Measurements from ENCODE around the gene IFITM10.

The IFITM10 gene

DNA sequence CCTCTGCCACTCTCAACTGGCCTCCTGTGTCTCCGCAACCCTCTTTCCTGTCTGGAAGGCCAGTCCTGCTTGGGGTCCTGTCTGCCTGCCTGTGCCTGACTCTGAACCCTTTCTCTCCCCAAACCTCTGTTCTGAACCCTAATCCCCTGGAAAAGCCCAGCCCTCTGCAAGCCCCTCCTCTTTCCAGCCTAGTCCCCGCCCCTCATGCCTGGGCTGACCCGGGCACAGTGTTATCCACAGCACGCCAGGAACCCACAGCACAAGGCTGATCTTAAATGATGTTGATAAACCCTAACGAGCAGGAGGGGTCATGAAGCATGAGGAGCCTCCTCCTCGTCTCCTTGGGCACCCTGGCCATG lies at the start of gene IFITM10:
IFITM10 (minus strand) TSS at position 115 of the 359 bp plus-strand sequence. CDS start 153 bp downstream, outside the sequence.
- DNase-seq (ENCODE audit: low read depth, low spot score) = no peak

DNA sequence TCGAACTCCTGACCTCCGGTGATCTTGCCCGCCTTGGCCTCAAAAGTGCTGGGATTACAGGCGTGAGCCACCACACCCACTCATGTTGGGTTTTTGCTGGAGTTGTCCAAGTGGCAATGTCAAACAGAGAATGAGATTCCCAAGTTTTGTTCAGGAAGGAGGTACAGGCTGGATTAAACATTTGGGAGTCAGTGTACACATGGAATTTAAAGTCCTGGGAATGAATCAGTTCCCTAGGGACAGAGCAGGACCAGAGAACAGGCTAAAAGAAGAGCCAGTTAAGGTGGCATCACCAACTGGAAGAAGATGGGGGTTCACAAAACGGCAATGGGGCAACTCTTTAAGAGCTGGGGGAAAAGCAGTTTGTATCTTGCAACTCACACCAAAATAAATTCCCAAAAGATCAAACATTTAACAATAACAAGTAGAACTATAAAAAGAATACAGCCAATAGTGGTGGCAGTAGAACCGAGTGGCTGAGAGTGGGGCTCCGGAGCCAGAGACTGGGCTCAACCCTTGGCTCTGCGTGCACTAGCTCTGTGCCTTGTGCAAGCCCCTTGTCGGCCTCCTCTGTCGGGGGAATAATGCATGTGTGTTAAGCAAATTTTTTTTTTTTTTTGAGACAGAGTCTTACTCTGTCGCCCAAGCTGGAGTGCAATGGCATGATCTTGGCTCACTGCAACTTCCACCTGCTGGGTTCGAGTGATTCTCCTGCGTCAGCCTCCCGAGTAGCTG lies 47.2 kb upstream of the IFITM10 start:
- DNase-seq (ENCODE audit: low read depth, low spot score) = no peak

DNA sequence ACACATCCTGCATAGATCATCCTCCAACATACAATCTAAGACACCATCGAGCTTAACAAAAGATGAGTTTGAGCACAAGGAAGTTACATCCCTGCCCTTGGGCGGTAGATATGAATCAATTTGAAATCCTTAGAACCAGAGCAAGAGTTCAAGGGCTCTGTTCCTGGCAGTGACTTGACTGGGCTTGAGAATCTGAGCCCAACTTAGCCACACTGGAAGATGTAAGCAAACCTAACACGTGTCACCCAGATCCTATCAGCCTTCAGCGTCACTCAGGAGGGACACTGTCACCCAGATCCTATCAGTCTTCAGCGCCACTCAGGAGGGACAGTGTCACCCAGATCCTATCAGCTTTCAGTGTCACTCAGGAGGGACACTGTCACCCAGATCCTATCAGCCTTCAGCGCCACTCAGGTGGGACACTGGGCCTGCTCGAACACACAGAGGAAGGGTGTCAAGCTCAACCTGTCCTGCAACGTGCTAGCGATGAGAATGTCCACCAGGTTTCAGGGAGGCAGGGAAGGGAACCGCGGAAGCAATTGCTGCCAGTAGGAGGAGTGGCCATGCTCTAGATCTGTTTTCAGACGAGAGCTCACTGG lies 46.1 kb upstream of the IFITM10 start:
- no peak for DNase-seq (ENCODE audit: low read depth, low spot score)

DNA sequence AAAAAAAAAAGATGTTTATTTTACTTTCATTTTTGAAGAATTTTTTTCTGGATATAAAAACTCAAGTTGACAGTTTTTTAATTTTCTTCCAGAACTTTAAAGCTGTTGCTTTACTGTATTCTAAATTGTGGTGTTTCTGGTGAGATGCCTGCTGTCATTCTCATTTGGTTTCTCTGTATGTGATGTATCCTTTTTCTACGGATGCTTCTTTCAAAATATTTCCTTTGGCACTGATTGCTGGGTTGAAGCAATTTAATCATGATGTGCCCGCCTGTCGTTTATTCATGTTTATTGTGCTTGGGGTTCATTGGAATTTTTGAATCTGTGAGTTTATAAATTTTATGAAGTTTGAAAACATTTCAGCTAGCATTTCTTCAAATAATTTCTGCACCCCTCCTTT lies 42.7 kb upstream of the IFITM10 start:
- peak; percentile 24 for DNase-seq (ENCODE audit: low read depth, low spot score)

DNA sequence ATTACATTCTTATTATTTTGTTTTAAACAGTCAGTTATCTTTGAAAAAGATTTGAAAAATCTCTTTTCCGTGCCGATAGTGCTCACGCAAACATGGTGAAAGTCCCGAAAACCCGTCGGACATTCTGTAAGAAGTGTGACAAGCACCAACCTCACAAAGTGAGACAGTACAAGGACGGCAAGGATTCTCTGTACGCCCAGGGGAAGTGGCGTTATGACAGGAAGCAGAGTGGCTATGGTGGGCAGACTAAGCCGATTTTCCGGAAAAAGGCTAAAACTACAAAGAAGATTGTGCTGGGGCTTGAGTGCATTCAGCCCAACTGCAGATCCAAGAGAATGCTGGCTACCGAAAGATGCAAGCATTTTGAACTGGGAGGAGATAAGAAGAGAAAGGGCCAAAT lies 42.1 kb upstream of the IFITM10 start:
- no peak for DNase-seq (ENCODE audit: low read depth, low spot score)

DNA sequence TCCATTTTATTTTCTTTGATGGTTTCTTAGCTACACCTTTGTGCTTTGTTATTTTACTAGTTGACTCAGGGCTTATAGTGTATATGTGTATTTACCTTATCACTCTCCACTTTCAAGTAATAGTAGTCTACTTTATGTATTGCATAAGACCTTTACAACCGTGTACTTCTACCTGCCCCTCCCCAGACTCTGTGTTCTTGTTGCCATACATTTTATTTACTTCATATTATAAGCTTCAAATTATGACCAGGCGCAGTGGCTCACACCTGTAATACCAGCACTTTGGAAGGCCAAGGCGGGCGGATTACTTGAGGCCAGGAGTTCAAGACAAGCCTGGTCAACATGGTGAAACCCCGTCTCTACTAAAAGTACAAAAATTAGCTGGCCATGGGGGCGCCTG lies 41.5 kb upstream of the IFITM10 start:
- DNase-seq (ENCODE audit: low read depth, low spot score) = no peak

DNA sequence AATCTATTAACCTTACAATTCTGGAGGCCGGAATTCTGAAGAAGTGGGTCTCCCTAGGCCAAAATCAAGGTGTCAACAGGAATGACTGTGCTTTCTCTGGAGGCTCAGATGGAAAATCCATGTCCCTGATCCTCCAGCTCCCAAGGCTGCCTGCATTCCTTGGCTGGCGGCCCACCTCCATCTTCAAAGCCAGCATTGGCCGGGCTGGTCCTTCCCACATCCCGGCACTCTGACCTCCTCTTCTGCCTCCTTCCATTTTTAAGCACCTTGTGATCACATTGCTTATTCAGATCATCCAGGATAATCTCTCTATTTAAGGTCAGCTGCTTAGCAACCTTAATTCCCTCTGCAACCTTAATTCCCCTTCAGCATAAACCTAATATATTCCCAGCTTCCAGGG lies 36.1 kb upstream of the IFITM10 start:
- DNase-seq (ENCODE audit: low read depth, low spot score) = no peak

DNA sequence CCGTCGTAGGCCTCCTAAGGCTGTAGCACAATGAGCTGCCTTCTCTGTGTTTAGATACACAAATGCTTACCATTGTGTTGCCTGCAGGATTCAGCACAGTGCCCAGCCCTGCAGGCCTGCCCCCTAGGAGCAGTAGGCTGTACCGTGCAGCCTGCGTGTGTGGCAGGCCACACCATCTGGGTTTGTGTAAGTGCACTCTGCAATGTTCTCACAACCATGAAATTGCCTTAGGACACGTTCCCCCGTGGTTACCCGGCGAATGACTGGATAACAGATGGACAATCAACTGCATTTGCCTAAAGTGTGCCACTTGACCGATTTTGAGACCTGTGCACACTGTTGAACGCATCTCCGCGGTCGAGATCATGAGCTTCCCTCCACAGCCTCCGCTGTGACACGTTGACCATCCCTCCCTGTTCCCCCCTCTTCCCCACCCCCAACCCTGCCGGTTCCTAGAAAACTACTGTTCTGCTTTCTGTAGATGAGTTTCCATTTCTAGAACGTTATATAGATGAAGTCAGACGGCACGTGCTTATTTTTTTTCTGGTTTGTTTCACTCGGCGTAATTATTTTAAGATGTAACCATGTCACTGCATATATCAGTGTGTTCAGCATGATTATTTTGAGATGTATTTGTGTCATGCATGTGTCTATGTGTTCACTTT lies 35.5 kb upstream of the IFITM10 start:
- no peak for DNase-seq (ENCODE audit: low read depth, low spot score)

DNA sequence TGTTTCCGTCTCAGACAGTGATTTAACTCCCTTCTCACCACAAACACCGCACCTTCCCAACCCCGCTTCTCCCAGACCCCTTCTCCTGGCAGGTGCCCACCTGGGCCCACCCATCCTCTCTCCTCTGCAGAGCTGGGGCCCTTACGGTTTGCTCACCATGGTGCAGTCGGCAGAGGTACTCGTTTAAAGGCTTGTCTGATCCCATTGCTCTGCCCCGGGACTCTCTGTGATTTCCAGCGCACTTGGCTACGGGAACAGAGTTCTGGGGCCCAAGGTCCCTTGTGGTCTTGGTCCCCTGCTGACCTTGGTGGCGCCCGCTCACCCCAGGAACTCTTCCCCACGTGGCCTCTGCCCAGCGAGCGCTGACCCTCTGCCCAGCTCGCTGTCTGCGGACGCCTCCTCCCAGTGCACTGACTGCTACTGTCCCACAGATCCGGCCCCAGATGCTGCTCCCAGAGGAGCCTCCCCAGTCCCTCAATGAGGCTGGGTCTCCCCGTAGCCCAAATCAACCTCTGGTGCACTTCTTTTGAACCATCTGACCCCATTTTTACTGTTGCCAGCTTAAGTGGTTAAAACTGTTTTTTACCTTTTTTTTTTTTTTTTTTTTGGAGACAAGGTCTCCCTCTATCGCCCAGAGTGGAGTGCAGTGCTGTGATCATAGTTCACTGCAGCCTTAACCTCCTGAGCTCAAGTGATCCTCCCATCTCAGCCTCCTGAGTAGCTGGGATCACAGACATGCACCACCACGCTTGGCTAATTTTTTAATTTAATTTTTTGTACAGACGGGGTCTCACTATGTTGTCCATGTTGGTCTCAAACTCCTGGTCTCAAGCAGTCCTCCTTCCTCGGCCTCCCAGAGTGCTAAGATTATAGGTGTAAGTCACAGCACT lies 34.6 kb upstream of the IFITM10 start:
- DNase-seq (ENCODE audit: low read depth, low spot score) = no peak

DNA sequence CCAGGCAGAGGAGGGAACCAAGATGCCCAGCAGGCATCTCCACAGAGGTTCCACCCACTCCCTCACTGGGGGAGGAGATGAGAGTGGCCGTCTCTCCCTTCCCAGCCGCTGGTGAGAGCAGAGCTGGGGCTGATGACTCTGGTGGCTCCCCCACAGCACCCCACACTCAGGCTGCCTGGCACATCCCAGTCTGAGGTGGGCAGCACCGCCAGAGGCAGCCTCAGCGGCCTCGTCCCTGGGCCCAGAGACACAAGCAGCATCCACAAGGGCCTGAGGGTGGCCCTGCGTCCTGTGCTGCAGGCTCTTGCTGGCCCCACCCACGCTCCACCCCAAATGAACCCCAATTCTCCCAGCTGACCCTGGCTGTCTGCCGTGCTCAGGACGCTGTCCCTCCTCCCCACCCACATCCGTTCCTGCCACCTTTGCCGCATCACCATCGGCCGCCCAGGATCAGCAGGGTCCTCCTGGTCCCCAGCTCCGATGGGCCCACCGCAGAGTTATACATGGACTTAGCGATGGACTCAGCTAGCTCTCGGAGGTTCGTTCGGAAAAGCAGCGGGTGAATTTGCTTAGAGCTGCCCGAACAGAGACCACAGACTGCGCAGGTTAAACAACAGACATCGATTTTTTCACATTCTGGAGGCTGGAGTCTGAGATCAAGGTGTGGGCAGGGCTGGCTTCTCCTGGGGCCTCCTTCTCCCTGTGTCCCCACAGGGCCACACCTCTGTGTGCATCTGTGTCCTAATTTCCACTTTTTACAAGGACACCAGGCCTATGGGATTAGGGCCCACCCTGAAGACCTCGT lies 33.5 kb upstream of the IFITM10 start:
- DNase-seq (ENCODE audit: low read depth, low spot score) = no peak

DNA sequence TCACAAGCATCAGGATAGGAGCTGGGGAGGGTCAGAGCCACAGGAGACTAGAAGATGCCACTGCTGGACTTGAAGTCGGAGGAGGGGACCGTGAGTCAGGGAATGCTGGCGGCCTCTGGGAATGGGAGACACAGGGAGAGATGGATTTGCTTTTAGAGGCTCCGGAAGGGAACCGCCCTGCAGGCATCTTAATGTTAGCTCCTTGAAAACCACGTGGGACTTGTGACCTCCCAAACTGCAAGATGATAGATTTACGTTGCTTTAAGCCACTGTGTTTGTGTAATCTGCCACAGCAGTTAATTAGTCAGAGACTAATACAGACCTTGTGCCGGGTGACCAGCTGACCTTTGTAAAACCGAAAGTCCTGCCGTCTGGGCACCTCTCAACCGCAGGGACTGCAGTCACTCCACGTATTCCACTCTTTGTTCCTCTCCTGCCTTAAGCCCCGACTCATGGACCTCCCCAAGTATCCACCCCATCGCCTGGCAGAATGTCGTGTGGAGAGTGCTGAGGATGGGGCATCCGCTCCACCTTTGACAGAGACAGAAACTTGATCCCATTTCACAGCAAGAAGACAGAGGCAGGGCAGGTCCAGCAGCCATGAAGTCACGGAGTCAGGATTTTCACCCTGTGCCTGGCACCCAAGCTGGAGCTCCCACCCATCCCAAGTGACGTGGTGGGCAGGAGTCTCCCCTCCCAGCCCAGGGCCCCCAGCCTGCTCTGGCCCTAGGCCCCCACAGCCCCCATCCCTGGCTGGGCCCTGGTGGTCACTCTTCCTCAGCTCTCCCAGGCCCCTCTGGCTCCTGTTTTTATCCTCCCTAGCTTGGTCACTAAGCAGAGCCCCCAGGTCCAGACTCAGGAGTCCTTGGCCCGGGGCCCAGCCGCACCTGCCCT lies 32.7 kb upstream of the IFITM10 start:
- no peak for DNase-seq (ENCODE audit: low read depth, low spot score)

DNA sequence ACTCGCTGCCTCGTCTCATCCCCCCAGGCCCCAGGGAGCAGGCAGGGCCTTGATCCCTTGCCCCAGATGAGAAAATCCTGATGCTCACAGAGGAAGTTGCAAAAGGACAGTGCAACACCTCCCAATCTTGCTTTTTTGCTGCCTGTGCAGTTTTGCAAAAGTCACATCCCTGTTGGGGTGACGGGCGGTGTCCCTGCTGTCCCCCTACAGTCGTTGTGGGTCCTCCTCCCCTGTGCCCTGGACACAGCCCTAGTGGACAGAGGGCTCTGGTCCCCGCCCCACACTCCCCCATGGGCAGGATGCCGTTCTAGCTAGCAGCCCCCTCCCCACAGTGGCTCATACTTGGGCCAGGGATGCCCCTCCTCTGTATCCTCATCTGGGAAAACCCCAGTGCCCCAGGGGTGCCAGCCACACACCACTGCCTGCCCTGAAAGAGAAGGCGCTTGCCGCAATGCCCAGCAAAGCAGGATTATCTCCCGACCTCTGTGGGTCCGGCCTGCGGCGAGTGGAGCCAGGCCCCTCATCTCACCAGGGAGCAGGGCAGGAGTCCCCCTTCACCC lies 31.7 kb upstream of the IFITM10 start:
- DNase-seq (ENCODE audit: low read depth, low spot score) = no peak

DNA sequence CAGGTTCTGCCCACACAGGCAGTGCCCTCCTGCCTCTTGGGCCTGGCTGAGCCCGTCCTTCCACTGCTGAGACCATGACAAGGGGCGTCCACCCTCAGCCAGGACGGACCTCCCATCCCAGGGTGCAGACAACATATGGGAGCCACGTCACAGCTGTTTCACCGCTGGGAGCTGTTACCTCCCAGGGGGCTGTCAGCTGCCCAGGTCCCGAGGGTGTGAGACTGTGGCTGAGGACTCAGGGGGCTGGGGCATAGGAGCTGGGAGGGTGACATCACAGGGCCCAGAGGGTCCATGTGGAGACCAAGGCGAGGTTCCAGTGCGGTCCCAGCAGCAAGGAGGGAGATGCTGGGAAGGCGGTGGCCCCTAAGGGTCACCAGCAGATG lies 31.2 kb upstream of the IFITM10 start:
- no peak for DNase-seq (ENCODE audit: low read depth, low spot score)

DNA sequence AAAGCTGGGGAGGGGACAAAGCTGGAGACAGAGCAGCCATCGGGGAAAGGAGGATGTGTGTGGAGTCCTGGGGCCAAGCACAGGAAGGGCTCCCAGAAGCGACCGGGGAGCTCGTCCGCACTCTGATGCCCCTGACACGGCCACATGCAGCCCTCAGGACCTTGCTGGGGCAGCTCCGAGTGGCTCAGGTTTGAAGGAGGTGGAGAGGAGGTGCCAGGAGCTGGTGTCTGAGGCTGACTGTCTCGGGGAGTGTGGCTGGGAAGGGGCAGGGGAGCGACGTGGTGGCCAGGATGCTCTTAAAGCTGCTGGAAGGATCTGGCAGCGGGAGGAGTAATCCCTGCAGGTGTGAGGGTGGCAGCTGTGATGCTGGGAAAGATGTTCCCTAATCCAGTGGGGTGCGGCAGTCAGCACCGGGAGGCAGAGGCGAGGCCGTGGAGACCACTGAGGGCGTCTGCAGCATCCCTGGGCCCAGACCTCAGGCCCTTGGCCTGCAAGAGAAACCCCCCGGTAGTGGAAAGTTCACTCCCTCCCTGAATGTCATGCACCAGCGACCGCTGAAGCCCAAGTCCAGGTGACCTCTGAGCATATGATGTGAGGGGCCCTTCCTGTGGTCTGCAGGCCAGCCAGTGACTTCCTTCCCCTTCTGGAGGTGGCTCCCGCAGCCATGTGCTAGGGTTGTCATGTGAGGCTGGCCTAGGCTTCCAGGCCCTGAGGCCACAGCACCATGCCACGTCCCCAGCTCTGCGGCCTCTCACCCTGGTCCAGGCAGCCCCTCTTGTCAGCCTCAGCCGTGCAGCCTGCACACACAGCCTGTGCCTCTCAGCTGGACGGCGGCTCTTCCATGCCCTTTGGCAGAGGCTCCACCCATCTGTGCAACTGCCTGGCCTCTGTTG lies 30.6 kb upstream of the IFITM10 start:
- DNase-seq (ENCODE audit: low read depth, low spot score) = no peak

DNA sequence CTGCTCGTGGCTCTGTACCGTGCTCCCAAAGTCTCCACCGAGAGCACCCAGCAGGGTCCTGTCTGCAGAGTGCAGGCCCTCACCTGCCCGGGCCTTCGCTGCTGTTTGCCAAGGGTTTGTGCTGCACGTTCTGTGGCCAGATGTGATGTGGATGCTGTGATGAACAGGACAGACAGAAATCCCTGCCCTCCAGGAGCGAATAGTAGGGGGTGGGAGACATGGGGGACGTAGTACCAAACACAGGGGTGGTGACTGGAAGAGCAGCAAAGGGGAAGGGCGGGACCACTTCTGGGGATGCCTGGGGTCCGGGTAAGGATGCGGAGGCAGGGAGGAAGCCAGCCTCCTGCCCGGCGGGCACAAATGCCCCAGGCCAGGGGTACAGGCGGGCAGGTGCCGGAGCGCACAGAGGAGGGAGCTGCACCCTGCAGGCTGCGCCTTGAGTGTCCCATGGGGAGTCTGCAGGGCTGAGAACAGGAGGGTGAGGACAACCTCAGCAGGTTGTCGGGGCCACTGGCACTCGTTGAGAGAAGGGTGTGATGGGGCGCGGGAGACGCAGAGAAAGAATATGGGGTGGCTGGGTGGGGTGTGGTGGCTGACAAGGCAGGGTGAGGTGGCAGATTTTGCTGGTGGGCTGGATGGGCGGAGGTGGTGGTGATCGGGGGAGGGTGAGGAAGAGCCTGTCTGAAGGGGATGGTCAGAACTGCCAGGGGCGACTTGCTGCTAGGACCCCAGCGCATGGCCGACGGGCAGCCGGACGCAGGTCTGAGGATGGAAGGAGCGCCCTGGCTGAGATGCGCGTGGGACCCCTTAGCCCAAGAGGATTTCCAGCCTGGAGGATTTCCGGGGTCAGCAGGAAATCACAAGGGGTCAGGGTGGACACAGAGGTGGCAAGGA lies 29.7 kb upstream of the IFITM10 start:
- no peak for DNase-seq (ENCODE audit: low read depth, low spot score)

DNA sequence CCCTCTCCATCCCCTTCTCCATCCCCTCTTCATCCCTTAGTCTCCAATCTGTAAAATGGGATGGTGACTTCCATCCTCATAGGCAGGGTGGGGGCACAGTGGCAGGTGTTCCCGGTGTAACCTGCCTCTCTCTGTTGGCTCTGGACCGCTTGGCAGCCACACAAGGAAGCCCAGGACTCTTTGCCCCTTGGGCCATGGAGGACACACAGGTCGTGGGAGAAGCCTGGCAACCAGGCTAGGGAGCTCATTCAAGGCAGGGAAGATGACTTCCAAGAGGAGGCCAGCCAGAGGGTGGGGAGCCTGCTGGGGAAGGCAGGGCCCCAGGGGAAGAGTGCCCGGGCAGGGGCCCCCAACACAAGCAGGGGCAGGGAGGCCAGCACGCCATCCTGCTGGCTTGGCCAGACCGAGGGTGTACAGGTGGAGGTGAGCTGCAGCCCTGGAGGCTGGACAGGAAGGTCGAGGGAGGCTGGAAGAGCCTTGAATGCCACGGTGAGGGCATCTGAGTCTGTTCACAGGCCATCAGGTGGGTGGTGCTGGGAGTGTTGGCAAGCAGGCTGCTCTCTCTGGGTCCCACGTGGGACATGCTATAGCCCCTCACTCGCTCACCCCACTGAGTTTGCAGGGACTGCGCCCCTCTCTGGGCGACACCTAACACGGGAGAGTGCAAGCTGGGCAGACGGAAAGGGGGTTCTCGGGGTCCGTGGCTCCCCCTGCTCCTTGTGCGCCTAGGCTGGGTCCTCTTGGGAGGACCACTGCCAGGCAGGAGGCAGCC lies 28.8 kb upstream of the IFITM10 start:
- no peak for DNase-seq (ENCODE audit: low read depth, low spot score)

Data from brain pericyte (primary cell).